Colonic mucosa (tissue), 4 donors: ENCODE data around the gene AOPEP. TPM values are rescaled to one million over a fixed set of nuclear protein-coding genes. Genes with fewer than 3 reads are reported as not detected.

Source experiments
- DNase-seq: peaks from one replicate; pipeline ENCODE4 v3.0.0-alpha.2; 2020
- H3K27ac ChIP-seq: fragments of 200-600 bp; one replicate; pipeline ENCODE4 v1.8.0; 2021
- H3K27me3 ChIP-seq: fragments of 200-600 bp; one replicate; pipeline ENCODE4 v1.8.0; 2021
- H3K36me3 ChIP-seq: fragments of 200-600 bp; one replicate; pipeline ENCODE4 v1.8.0; 2021
- H3K4me1 ChIP-seq: fragments of 200-600 bp; one replicate; pipeline ENCODE4 v1.8.0; 2021; ENCODE audit warnings: mild to moderate bottlenecking
- H3K4me3 ChIP-seq: fragments of 200-600 bp; one replicate; pipeline ENCODE4 v1.8.0; 2021
- H3K9ac ChIP-seq, 2 donors: one replicate each; pipeline ENCODE4 v1.7.0; 2013; ENCODE audit warnings: control low read depth in 2 of 2, low read depth in 2 of 2, low read length in 2 of 2
- H3K9me3 ChIP-seq: fragments of 200-600 bp; one replicate; pipeline ENCODE4 v1.8.0; 2021
- intact Hi-C: fragments of 100-400 bp; cut with DNase I; formaldehyde crosslinking; loops from one replicate; pipeline ENCODE4 v1.14.1; 2022
- total RNA-seq, 2 donors: library from RNA; stranded (reverse); fragmentation: NEBNext Ultra II Directional in 1 of 2; extraction: Animal tissue kit (Norgen Biotek cat#: 25700) in 1 of 2; gene quantifications; one replicate each; pipeline ENCODE4 v1.2.1, GENCODE V29; 2021
- TF ChIP-seq, protein P1 (sequence below): fragments of 200-600 bp; IDR thresholded peaks from one replicate; pipeline ENCODE4 v1.8.0; 2022; ENCODE audit warnings: antibody characterized with exemption, mild to moderate bottlenecking
- donor health status: healthy.
- donor health status: DM: no; HTN: no; CAD: no.
- donor health status: DM: no; HTN: no; CAD: no.

AOPEP gene
- total RNA-seq, 2 donors from 2014 or later, result 38.4 to 43.2 TPM

DNA sequence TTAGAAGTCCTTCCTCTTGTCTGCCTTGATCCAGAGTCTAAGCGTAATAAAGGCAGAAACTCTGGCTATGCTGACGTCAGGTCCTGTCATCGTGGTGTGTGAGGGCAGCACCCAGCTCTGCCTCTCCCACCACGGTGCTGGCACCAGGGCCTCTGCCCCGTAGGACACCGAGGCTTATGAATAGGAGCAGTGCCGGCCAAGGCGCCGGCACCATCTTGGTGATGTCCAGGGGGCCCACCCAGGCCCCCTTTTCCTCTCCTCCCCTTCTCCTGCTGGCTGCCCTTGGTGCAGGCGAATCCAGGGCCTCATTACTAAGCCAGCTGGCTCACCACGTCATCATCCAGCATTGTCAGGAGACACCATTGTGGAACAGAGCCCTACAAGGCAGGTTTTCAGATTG is 338.7 kb downstream of the AOPEP start:
- Histone ChIP-seq H3K9ac (no peak overlapping the region), H3K4me1 (no peaks in the 10 kb centered on the region), H3K36me3 (no peaks in the 10 kb centered on the region)

DNA sequence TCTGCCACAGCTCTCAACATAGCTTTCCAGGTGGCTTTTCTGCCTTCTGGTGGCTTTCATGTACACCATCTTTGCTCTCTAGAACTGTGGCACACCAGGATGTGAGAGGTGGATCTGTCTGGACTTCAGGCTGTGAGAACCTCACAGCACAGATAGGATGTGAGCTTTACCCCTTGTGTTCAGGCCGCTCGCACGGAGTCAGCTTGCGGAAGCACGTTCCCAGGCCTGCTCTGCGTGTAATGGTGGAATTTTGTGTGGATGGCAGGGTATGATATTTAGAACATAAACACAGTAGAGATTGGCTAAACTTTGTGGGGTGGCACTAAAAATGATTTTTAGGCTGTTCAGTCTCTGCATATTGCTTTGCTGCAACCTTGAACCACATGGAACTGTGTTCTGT is 340.6 kb downstream of the AOPEP start:
- intact Hi-C loops, result no loop called here
- no peak for DNase-seq
- TF ChIP-seq, protein P1, sequence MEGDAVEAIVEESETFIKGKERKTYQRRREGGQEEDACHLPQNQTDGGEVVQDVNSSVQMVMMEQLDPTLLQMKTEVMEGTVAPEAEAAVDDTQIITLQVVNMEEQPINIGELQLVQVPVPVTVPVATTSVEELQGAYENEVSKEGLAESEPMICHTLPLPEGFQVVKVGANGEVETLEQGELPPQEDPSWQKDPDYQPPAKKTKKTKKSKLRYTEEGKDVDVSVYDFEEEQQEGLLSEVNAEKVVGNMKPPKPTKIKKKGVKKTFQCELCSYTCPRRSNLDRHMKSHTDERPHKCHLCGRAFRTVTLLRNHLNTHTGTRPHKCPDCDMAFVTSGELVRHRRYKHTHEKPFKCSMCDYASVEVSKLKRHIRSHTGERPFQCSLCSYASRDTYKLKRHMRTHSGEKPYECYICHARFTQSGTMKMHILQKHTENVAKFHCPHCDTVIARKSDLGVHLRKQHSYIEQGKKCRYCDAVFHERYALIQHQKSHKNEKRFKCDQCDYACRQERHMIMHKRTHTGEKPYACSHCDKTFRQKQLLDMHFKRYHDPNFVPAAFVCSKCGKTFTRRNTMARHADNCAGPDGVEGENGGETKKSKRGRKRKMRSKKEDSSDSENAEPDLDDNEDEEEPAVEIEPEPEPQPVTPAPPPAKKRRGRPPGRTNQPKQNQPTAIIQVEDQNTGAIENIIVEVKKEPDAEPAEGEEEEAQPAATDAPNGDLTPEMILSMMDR, result no peak
- Histone ChIP-seq H3K9ac (no peak overlapping the region), H3K27me3 (no peaks in the 10 kb centered on the region), H3K4me3 (no peak overlapping the region), H3K9me3 (no peaks in the 10 kb centered on the region), H3K4me1 (no peaks in the 10 kb centered on the region), H3K27ac (no peak overlapping the region), H3K36me3 (no peaks in the 10 kb centered on the region)

More for the DNA sequence above, 338.7 kb downstream of the AOPEP start:
- Histone ChIP-seq H3K27ac (no peak overlapping the region), H3K27me3 (no peaks in the 10 kb centered on the region), H3K9me3 (no peaks in the 10 kb centered on the region), H3K4me3 (no peak overlapping the region)
- no peak for DNase-seq
- intact Hi-C loops, result no loop called here
- TF ChIP-seq, protein P1, result no peak

GRCh38 chr9:95067897-95068296 is 341.4 kb downstream of the AOPEP start:
- Histone ChIP-seq H3K27ac (peak overlapping the region; percentile 20), H3K9me3 (no peaks in the 10 kb centered on the region), H3K9ac (no peak overlapping the region), H3K27me3 (no peaks in the 10 kb centered on the region), H3K4me3 (no peak overlapping the region), H3K36me3 (no peaks in the 10 kb centered on the region), H3K4me1 (no peaks in the 10 kb centered on the region)
- DNase-seq, result no peak
- TF ChIP-seq, protein P1, result no peak
- intact Hi-C loops, result no loop called here

DNA sequence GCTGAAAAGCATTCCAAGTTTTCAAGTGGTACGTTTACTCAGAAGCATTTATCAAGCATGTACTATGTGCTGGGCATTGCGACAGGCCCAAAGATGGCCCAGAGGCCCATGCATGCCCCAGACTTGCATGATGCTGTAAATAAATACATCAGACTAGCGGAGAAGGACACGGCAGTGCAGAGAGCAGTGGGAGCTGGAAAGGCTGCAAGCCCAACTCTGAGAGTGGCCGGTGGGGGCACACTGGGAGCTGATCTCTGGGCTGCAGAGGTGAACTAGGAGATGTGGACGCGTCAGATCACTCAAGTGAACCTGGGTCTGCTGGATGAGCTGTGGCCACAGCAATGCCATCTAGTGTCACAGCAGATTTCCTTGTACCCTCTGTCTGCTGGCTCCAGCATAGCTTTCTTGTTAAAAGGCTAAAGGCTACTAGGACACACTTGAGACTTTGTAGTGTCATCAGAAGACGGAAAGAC is 344.1 kb downstream of the AOPEP start:
- H3K4me3 ChIP-seq, result no peak overlapping the region

DNA sequence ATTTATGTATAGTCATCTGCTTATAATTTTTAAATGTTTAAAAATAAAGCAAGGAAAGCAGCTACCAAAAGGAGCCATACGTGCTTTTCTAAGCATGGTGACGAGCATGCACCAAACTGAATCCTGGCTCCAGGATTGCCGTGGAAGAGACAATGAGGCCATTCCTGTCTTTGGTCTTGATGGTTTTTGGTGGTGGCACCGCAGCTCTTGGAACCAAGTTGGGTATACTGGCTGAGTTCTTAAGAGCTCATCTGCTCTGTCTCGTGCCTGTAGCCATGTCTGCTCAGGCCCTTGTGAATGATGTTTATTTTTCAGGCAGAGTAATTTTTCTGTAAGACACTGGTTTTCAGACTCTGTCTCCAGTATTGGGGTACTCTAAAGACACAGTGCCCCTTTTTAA is 345.0 kb downstream of the AOPEP start:
- intact Hi-C loops, result no loop called here
- Histone ChIP-seq H3K36me3 (no peaks in the 10 kb centered on the region), H3K4me1 (peaks cover 8% of the 10 kb centered on the region), H3K27ac (no peak overlapping the region), H3K9ac (no peak overlapping the region), H3K9me3 (no peaks in the 10 kb centered on the region), H3K27me3 (no peaks in the 10 kb centered on the region), H3K4me3 (no peak overlapping the region)
- TF ChIP-seq, protein P1, result no peak
- no peak for DNase-seq

More for the DNA sequence above, 344.1 kb downstream of the AOPEP start:
- no peaks in the 10 kb centered on the region for H3K9me3 ChIP-seq
- no peak overlapping the region for H3K27ac ChIP-seq
- intact Hi-C loops, result no loop called here
- H3K27me3 ChIP-seq, result no peaks in the 10 kb centered on the region
- H3K9ac ChIP-seq, result no peak overlapping the region
- H3K36me3 ChIP-seq, result no peaks in the 10 kb centered on the region
- TF ChIP-seq, protein P1, result no peak
- peaks cover 6% of the 10 kb centered on the region for H3K4me1 ChIP-seq
- DNase-seq, result no peak

DNA sequence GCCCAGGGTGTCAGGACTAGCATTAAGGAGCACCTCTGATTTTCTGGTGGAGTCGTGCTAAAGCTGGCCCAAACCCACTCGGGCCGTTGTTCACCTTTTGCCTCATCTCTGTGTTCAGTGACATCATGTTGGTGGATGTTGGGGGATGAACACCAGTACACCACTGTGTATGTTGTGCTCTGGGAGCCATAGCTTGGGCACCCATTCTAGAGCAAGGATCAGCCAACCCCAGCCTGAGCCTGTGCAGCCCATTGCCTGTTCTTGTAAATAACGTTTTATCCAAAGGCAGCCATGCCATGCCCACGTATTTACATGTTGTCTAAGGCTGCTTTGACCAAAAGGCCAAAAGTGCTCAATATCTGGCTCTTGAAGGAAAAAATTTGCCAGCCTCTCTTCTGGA is 345.4 kb downstream of the AOPEP start:
- Histone ChIP-seq H3K9me3 (no peaks in the 10 kb centered on the region), H3K27me3 (no peaks in the 10 kb centered on the region), H3K27ac (no peak overlapping the region), H3K4me3 (no peak overlapping the region), H3K9ac (no peak overlapping the region), H3K4me1 (peaks cover 13% of the 10 kb centered on the region), H3K36me3 (no peaks in the 10 kb centered on the region)
- no peak for DNase-seq
- intact Hi-C loops, result no loop called here
- TF ChIP-seq, protein P1, result no peak
